Sigmoid colon (tissue), 4 donors: ENCODE data around the gene GCHFR.

ENCODE experiments used
- POLR2A ChIP-seq, 2 donors: fragments of 450-650 bp; IDR thresholded peaks; one replicate each; pipeline ENCODE4 v1.6.1; 2016; ENCODE audit warnings: antibody characterized with exemption in 2 of 2, mild to moderate bottlenecking in 2 of 2, moderate library complexity in 2 of 2
- POLR2AphosphoS5 ChIP-seq, 4 donors: sonication (generic); formaldehyde crosslinking; IDR thresholded peaks; one replicate each; pipeline ENCODE4 v1.6.1; 2017; ENCODE audit warnings: antibody characterized with exemption in 4 of 4
- TF ChIP-seq, protein P1 (sequence below), 4 experiments: fragments of 450-650 bp in 3 of 4; fragments of 200-600 bp in 1 of 4; IDR thresholded peaks; one replicate each; pipeline ENCODE4 v1.5.1; 2016 to 2019; ENCODE audit warnings: antibody characterized with exemption in 4 of 4, mild to moderate bottlenecking in 3 of 4, moderate library complexity in 2 of 4

DNA sequence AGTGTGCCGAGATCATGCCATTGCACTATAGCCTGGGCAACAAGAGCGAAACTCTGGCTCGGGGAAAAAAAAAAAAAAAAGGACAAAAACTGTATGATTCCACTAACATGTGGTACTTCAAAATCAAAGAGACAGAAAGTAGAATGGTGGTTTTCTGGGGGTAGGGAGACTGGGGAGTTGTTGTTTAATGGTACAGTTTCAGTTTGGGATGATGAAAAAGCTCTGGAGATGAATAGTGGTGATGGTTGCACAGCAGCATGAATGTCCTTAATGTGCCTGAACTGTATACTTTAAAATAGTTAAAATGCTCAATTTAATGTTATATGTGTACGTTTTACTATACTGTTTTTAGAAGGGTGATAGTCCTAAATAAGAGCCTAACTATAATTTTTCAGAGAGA is 41.5 kb upstream of the GCHFR start:
- TF ChIP-seq, protein P1, sequence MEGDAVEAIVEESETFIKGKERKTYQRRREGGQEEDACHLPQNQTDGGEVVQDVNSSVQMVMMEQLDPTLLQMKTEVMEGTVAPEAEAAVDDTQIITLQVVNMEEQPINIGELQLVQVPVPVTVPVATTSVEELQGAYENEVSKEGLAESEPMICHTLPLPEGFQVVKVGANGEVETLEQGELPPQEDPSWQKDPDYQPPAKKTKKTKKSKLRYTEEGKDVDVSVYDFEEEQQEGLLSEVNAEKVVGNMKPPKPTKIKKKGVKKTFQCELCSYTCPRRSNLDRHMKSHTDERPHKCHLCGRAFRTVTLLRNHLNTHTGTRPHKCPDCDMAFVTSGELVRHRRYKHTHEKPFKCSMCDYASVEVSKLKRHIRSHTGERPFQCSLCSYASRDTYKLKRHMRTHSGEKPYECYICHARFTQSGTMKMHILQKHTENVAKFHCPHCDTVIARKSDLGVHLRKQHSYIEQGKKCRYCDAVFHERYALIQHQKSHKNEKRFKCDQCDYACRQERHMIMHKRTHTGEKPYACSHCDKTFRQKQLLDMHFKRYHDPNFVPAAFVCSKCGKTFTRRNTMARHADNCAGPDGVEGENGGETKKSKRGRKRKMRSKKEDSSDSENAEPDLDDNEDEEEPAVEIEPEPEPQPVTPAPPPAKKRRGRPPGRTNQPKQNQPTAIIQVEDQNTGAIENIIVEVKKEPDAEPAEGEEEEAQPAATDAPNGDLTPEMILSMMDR (IDR thresholded peaks at IDR 0.05): no peak
- TF ChIP-seq POLR2AphosphoS5 (IDR thresholded peaks at IDR 0.05) (no peak), POLR2A (IDR thresholded peaks at IDR 0.05) (no peak)
